ENCODE data around the gene CRX.
A peak's percentile ranks its signal among the peaks of the same experiment; 100 is the strongest.

Gene CRX

DNA sequence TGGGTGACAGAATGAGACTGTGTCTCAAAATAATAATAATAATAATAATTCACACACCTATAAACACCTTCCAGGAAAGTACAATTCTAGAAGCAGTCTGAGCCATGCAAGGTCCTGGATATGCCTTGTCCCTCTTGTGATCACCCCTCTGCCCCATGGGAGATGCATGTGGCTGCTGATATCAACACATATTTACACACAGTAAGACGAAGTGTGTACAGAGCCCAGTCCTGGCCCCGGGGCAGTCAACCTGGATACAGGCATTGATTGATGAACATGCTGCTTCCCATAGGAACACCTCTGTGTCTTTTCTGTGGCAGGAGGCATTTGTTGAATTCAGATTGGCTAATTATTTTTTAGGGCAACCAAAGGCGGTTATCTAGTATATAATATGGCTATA, 61.2 kb downstream of the CRX start:
- Histone ChIP-seq H3K23ac (ENCODE audit: low read length) (no peak overlapping the region), H3K4me1 (ENCODE audit: control insufficient read depth, low read depth, low read length) (no peaks in the 10 kb centered on the region), H3K9ac (ENCODE audit: low read length) (no peak overlapping the region), H3K4me3 (ENCODE audit: low read length) (no peak overlapping the region), H3K4me2 (ENCODE audit: low read length) (no peak overlapping the region), H4K5ac (ENCODE audit: low read length) (no peak overlapping the region), H2BK120ac (ENCODE audit: low read depth, low read length) (no peak overlapping the region), H3K18ac (ENCODE audit: low read length) (no peak overlapping the region), H3K56ac (ENCODE audit: low read length) (no peak overlapping the region), H3K36me3 (ENCODE audit: control insufficient read depth, insufficient read depth, low read length) (no peaks in the 10 kb centered on the region), H3K79me1 (ENCODE audit: low read length) (no peaks in the 10 kb centered on the region), H3K79me2 (ENCODE audit: control insufficient read depth, insufficient read depth, low read length) (no peaks in the 10 kb centered on the region), H3K27me3 (ENCODE audit: insufficient read depth, low read length, poor library complexity) (no peaks in the 10 kb centered on the region), H2BK15ac (replicated peaks; ENCODE audit: low read depth) (no peak overlapping the region), H4K8ac (ENCODE audit: low read depth, low read length) (no peak overlapping the region), H2BK5ac (ENCODE audit: low read length) (no peak overlapping the region), H3K27ac (ENCODE audit: low read depth, low read length) (no peak overlapping the region), H3K4ac (ENCODE audit: low read depth, low read length) (no peak overlapping the region), H2AK5ac (ENCODE audit: low read length) (no peak overlapping the region)
- WGBS (ENCODE audit: extremely low coverage, insufficient coverage, low lambda C conversion rate): no CpG with 5 or more reads among the region's 3 CpGs
- no peak for DNase-seq

DNA sequence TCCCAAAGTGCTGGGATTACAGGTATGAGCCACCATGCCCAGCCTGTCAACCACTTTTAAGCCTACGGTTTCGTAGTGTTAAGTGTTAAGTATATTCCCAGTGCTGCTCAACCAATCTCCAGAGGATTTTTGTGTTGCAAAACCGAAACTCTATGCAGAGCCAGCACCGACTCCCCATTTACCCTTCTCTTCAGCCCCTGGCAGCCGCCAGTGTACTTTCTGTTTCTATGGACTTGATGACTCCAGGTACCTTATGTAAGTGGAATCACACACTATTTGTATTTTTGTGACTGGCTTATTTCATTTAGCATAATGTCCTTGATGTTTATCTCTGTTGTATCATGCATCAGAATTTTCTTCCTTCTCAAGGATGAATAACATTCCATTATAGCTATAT, 63.3 kb downstream of the CRX start:
- Histone ChIP-seq H3K79me1 (ENCODE audit: low read length) (no peaks in the 10 kb centered on the region), H3K79me2 (ENCODE audit: control insufficient read depth, insufficient read depth, low read length) (no peaks in the 10 kb centered on the region), H3K9ac (ENCODE audit: low read length) (no peak overlapping the region), H3K4ac (ENCODE audit: low read depth, low read length) (no peak overlapping the region), H4K8ac (ENCODE audit: low read depth, low read length) (no peak overlapping the region), H3K56ac (ENCODE audit: low read length) (no peak overlapping the region), H3K27me3 (ENCODE audit: insufficient read depth, low read length, poor library complexity) (no peaks in the 10 kb centered on the region), H3K4me1 (ENCODE audit: control insufficient read depth, low read depth, low read length) (no peaks in the 10 kb centered on the region), H3K4me2 (ENCODE audit: low read length) (no peak overlapping the region), H3K23ac (ENCODE audit: low read length) (no peak overlapping the region), H3K36me3 (ENCODE audit: control insufficient read depth, insufficient read depth, low read length) (no peaks in the 10 kb centered on the region), H2BK5ac (ENCODE audit: low read length) (no peak overlapping the region), H2BK120ac (ENCODE audit: low read depth, low read length) (no peak overlapping the region), H2AK5ac (ENCODE audit: low read length) (no peak overlapping the region), H4K5ac (ENCODE audit: low read length) (no peak overlapping the region), H3K18ac (ENCODE audit: low read length) (no peak overlapping the region), H2BK15ac (replicated peaks; ENCODE audit: low read depth) (no peak overlapping the region), H3K27ac (ENCODE audit: low read depth, low read length) (no peak overlapping the region), H3K4me3 (ENCODE audit: low read length) (no peak overlapping the region)
- no peak for DNase-seq
- no CpG with 5 or more reads among the region's 5 CpGs for WGBS (ENCODE audit: extremely low coverage, insufficient coverage, low lambda C conversion rate)

DNA sequence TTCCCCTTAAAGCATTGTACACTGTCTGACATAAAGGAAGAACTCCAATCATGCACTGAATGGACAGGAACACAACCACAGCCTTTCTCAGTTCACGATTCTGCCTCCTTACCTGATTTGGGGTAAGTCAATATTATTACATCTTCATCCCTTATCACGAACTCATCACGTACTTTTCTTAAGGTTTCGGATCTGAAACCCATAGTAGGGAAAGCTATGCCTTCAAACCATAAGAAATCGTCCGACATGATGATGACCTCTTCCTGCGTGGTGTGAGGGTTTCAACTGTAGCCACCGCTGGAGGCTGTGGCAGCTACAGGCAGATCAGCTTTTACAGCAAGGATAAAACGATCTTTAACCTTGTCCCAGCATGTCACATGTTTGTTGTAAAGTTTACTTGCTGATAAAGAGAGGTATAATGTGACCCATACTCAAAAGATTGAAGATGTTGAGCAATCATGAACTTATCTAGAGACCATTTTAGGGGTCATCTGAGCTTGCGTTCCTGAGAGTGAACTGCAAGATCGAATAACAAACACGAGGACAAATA, 64.3 kb downstream of the CRX start, which contains the start of gene SULT2A1:
SULT2A1 (minus strand) TSS at position 306 of the 550 bp plus-strand sequence; CDS start at position 248, 58 bp downstream.
- no CpG with 5 or more reads among the region's 12 CpGs for WGBS (ENCODE audit: extremely low coverage, insufficient coverage, low lambda C conversion rate)
- H3K4me1 ChIP-seq (ENCODE audit: control insufficient read depth, low read depth, low read length): no peaks in the 10 kb centered on the region
- H4K5ac ChIP-seq (ENCODE audit: low read length): no peak within 1 kb of the TSS
- H3K18ac ChIP-seq (ENCODE audit: low read length): no peak within 1 kb of the TSS
- H3K23ac ChIP-seq (ENCODE audit: low read length): no peak within 1 kb of the TSS
- no peak within 1 kb of the TSS for H2BK5ac ChIP-seq (ENCODE audit: low read length)
- H3K79me1 ChIP-seq (ENCODE audit: low read length): no peaks in the 10 kb centered on the region
- DNase-seq: no peak
- H3K4me2 ChIP-seq (ENCODE audit: low read length): no peak within 1 kb of the TSS
- no peak within 1 kb of the TSS for H2BK15ac ChIP-seq (replicated peaks; ENCODE audit: low read depth)
- H3K56ac ChIP-seq (ENCODE audit: low read length): no peak within 1 kb of the TSS
- H3K27me3 ChIP-seq (ENCODE audit: insufficient read depth, low read length, poor library complexity): no peaks in the 10 kb centered on the region
- H3K9ac ChIP-seq (ENCODE audit: low read length): no peak within 1 kb of the TSS
- H3K4me3 ChIP-seq (ENCODE audit: low read length): no peak within 1 kb of the TSS
- no peak within 1 kb of the TSS for H3K4ac ChIP-seq (ENCODE audit: low read depth, low read length)
- H3K27ac ChIP-seq (ENCODE audit: low read depth, low read length): no peak within 1 kb of the TSS
- H4K8ac ChIP-seq (ENCODE audit: low read depth, low read length): no peak within 1 kb of the TSS
- no peaks in the 10 kb centered on the region for H3K36me3 ChIP-seq (ENCODE audit: control insufficient read depth, insufficient read depth, low read length)
- H2BK120ac ChIP-seq (ENCODE audit: low read depth, low read length): no peak within 1 kb of the TSS
- no peak within 1 kb of the TSS for H2AK5ac ChIP-seq (ENCODE audit: low read length)
- no peaks in the 10 kb centered on the region for H3K79me2 ChIP-seq (ENCODE audit: control insufficient read depth, insufficient read depth, low read length)

- H3K27ac ChIP-seq (ENCODE audit: low read depth, low read length): peak overlapping the region; percentile 10
- no peak overlapping the region for H3K4me2 ChIP-seq (ENCODE audit: low read length)
Observed at GRCh38 chr19:47890865-47891621, 69.3 kb downstream of the CRX start.

DNA sequence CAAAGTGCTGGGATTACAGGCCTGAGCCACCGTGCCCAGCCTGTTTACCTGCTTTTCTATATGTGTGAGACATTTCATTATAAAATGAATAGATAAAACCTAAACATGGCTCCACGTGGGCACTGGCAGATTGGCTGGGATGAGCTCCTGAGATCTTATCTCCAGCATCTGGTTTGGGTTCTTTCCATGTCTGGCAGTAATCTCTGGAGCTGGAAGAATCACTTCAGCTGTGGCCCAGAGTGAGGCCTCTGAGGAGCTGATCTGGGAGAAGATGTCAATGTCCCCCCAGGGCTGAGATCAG, 69.8 kb downstream of the CRX start:
- no peaks in the 10 kb centered on the region for H3K79me2 ChIP-seq (ENCODE audit: control insufficient read depth, insufficient read depth, low read length)
- no peak overlapping the region for H3K56ac ChIP-seq (ENCODE audit: low read length)
- no peak overlapping the region for H3K9ac ChIP-seq (ENCODE audit: low read length)
- no peaks in the 10 kb centered on the region for H3K36me3 ChIP-seq (ENCODE audit: control insufficient read depth, insufficient read depth, low read length)
- H2BK5ac ChIP-seq (ENCODE audit: low read length): no peak overlapping the region
- no peaks in the 10 kb centered on the region for H3K79me1 ChIP-seq (ENCODE audit: low read length)
- H3K4ac ChIP-seq (ENCODE audit: low read depth, low read length): no peak overlapping the region
- no peak overlapping the region for H3K23ac ChIP-seq (ENCODE audit: low read length)
- no peak overlapping the region for H2AK5ac ChIP-seq (ENCODE audit: low read length)
- H3K4me2 ChIP-seq (ENCODE audit: low read length): no peak overlapping the region
- H3K27me3 ChIP-seq (ENCODE audit: insufficient read depth, low read length, poor library complexity): no peaks in the 10 kb centered on the region
- no peak overlapping the region for H3K18ac ChIP-seq (ENCODE audit: low read length)
- no peak overlapping the region for H4K5ac ChIP-seq (ENCODE audit: low read length)
- H2BK15ac ChIP-seq (replicated peaks; ENCODE audit: low read depth): no peak overlapping the region
- no peak overlapping the region for H4K8ac ChIP-seq (ENCODE audit: low read depth, low read length)
- H2BK120ac ChIP-seq (ENCODE audit: low read depth, low read length): no peak overlapping the region
- H3K4me3 ChIP-seq (ENCODE audit: low read length): no peak overlapping the region
- peak overlapping the region; percentile 86 for H3K27ac ChIP-seq (ENCODE audit: low read depth, low read length)
- H3K4me1 ChIP-seq (ENCODE audit: control insufficient read depth, low read depth, low read length): no peaks in the 10 kb centered on the region
- DNase-seq: peak; percentile 87
- whole genome bisulfite sequencing (ENCODE audit: extremely low coverage, insufficient coverage, low lambda C conversion rate): no CpG with 5 or more reads among the region's 2 CpGs

More at GRCh38 chr19:47890865-47891621, 69.3 kb downstream of the CRX start:
- no peak overlapping the region for H4K8ac ChIP-seq (ENCODE audit: low read depth, low read length)
- no peak overlapping the region for H2AK5ac ChIP-seq (ENCODE audit: low read length)
- no peaks in the 10 kb centered on the region for H3K27me3 ChIP-seq (ENCODE audit: insufficient read depth, low read length, poor library complexity)
- no peak overlapping the region for H2BK5ac ChIP-seq (ENCODE audit: low read length)
- no peak overlapping the region for H3K18ac ChIP-seq (ENCODE audit: low read length)
- no peak overlapping the region for H3K56ac ChIP-seq (ENCODE audit: low read length)
- no peak overlapping the region for H2BK120ac ChIP-seq (ENCODE audit: low read depth, low read length)
- no peak overlapping the region for H3K23ac ChIP-seq (ENCODE audit: low read length)
- H3K4me3 ChIP-seq (ENCODE audit: low read length): no peak overlapping the region
- H3K4ac ChIP-seq (ENCODE audit: low read depth, low read length): no peak overlapping the region
- no peaks in the 10 kb centered on the region for H3K36me3 ChIP-seq (ENCODE audit: control insufficient read depth, insufficient read depth, low read length)
- H3K79me1 ChIP-seq (ENCODE audit: low read length): no peaks in the 10 kb centered on the region
- no peak overlapping the region for H2BK15ac ChIP-seq (replicated peaks; ENCODE audit: low read depth)
- WGBS (ENCODE audit: extremely low coverage, insufficient coverage, low lambda C conversion rate): no CpG with 5 or more reads among the region's 7 CpGs
- DNase-seq: no peak
- no peaks in the 10 kb centered on the region for H3K4me1 ChIP-seq (ENCODE audit: control insufficient read depth, low read depth, low read length)
- no peak overlapping the region for H3K9ac ChIP-seq (ENCODE audit: low read length)
- H4K5ac ChIP-seq (ENCODE audit: low read length): no peak overlapping the region
- H3K79me2 ChIP-seq (ENCODE audit: control insufficient read depth, insufficient read depth, low read length): no peaks in the 10 kb centered on the region
